NCI-H2196 (cell line): Measurements from ENCODE around the gene UQCC2.

Experiments
- DNase-seq: peaks from one replicate; lab custom pipeline; 2025; ENCODE audit not compliant: unreplicated experiment; lab: John Stamatoyannopoulos, UW

Gene UQCC2

GRCh38 chr6:33725891-33726673 lies 14.6 kb upstream of the UQCC2 start:
- DNase-seq = no peak

- no peak for DNase-seq
These were observed 13.7 kb upstream of the UQCC2 start for GRCh38 chr6:33725222-33725621.

GRCh38 chr6:33724102-33725023 lies 12.9 kb upstream of the UQCC2 start:
- no peak for DNase-seq

- DNase-seq = no peak
These were observed 12.0 kb upstream of the UQCC2 start for GRCh38 chr6:33723371-33724085.

GRCh38 chr6:33722103-33722623 lies 10.7 kb upstream of the UQCC2 start:
- no peak for DNase-seq

- no peak for DNase-seq
These were observed 10.0 kb upstream of the UQCC2 start for GRCh38 chr6:33721508-33721907.

- DNase-seq = no peak
These were observed 9.5 kb upstream of the UQCC2 start for GRCh38 chr6:33720998-33721397.

- DNase-seq = peak; percentile 80
These were observed 8.0 kb upstream of the UQCC2 start for GRCh38 chr6:33719326-33719987.

- no peak for DNase-seq
These were observed 7.2 kb upstream of the UQCC2 start for GRCh38 chr6:33718713-33719112.

- DNase-seq = peak; percentile 28
These were observed 6.5 kb upstream of the UQCC2 start for GRCh38 chr6:33717934-33718455.

GRCh38 chr6:33716890-33717632 lies 5.6 kb upstream of the UQCC2 start:
- DNase-seq = peak; percentile 41

- DNase-seq = peak; percentile 80
These were observed 4.9 kb upstream of the UQCC2 start for GRCh38 chr6:33716379-33716778.

- peak; percentile 35 for DNase-seq
These were observed 3.0 kb upstream of the UQCC2 start for GRCh38 chr6:33714385-33715040.

GRCh38 chr6:33713786-33714185 lies 2.3 kb upstream of the UQCC2 start:
- DNase-seq = no peak

- no peak for DNase-seq
These were observed 1.4 kb upstream of the UQCC2 start for GRCh38 chr6:33712914-33713313.

- no peak for DNase-seq
These were observed 991 bp downstream of the UQCC2 start for GRCh38 chr6:33710296-33711121.

GRCh38 chr6:33709605-33710295 lies 1.8 kb downstream of the UQCC2 start:
- no peak for DNase-seq
